ENCODE measurements around the gene PRSS57. TPM values are rescaled to one million over a fixed set of nuclear protein-coding genes. Genes with fewer than 3 reads are reported as not detected.

PRSS57 gene
- total and polyA plus RNA-seq, 2 of the 13 experiments (the other 11 are each of a cell fraction or from before 2014, with no cell fraction given): 0.12 TPM; not detected in 1

DNA sequence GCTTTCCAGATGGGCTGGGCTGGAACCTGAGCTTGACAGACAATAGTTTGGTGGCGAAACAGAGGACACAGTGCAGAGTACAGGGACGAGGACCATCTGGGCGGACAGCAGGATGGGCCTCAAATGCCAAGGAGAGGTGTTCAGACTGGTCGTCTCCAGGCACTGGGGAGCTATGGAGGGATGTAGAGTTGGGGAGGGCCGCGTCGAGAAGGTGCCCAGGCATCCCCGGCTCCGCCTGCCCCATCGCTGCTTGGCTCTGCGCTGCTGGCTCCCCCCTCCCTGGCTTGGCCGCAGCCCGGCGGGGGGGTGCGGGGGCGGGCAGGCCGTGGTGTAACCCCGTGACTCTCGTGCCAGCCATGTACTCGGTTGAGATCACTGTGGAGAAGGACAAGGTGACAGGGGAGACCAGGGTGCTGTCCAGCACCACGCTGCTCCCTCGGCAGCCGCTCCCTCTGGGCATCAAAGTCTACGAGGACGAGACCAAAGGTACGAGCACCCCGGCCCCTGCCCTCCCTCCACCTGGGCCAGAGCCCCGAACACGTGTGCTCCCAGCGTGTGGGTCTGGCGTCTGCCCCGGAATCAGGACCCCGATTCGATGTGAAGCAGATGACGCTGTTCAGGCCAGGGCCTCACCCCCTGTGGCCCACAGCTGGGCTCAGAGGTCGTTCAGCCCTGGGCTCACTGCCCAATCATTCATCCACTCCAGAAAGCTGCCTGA is 44.9 kb upstream of the PRSS57 start (continued):
- no peak for TF ChIP-seq TCF7 (IDR thresholded peaks at IDR 0.05; ENCODE audit: low read depth)
- TF ChIP-seq ZNF33B (CRISPR knock-in tag; IDR thresholded peaks at IDR 0.05): peak; percentile 92
- TF ChIP-seq SPEN (CRISPR knock-in tag; IDR thresholded peaks at IDR 0.05; ENCODE audit: low read depth): peak; percentile 78; the same call in 1 of the 2 replicates
- TF ChIP-seq, protein P1, sequence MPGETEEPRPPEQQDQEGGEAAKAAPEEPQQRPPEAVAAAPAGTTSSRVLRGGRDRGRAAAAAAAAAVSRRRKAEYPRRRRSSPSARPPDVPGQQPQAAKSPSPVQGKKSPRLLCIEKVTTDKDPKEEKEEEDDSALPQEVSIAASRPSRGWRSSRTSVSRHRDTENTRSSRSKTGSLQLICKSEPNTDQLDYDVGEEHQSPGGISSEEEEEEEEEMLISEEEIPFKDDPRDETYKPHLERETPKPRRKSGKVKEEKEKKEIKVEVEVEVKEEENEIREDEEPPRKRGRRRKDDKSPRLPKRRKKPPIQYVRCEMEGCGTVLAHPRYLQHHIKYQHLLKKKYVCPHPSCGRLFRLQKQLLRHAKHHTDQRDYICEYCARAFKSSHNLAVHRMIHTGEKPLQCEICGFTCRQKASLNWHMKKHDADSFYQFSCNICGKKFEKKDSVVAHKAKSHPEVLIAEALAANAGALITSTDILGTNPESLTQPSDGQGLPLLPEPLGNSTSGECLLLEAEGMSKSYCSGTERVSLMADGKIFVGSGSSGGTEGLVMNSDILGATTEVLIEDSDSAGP (CRISPR knock-in tag; IDR thresholded peaks at IDR 0.05; ENCODE audit: borderline replicate concordance): peak; percentile 80
- TF ChIP-seq SOX13 (IDR thresholded peaks at IDR 0.05): peak; percentile 96
- peak in 1 of 2 experiments; percentile 96; a peak in 2 of 4 replicates for TF ChIP-seq SOX13 (CRISPR knock-in tag; conservative IDR thresholded peaks at IDR 0.05 in 1 of 2, IDR thresholded peaks at IDR 0.05 in 1 of 2)
- no peak; the same call in 1 of the 2 replicates for TF ChIP-seq KAT7 (CRISPR knock-in tag; IDR thresholded peaks at IDR 0.05; ENCODE audit: borderline replicate concordance)
- 0 out of 2 replicates have a peak, but pooled peaks have one; percentile 45 for TF ChIP-seq GZF1 (CRISPR knock-in tag; IDR thresholded peaks at IDR 0.05)
- TF ChIP-seq, protein P2, sequence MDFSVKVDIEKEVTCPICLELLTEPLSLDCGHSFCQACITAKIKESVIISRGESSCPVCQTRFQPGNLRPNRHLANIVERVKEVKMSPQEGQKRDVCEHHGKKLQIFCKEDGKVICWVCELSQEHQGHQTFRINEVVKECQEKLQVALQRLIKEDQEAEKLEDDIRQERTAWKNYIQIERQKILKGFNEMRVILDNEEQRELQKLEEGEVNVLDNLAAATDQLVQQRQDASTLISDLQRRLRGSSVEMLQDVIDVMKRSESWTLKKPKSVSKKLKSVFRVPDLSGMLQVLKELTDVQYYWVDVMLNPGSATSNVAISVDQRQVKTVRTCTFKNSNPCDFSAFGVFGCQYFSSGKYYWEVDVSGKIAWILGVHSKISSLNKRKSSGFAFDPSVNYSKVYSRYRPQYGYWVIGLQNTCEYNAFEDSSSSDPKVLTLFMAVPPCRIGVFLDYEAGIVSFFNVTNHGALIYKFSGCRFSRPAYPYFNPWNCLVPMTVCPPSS (IDR thresholded peaks at IDR 0.05): no peak
- TF ChIP-seq, protein P3, sequence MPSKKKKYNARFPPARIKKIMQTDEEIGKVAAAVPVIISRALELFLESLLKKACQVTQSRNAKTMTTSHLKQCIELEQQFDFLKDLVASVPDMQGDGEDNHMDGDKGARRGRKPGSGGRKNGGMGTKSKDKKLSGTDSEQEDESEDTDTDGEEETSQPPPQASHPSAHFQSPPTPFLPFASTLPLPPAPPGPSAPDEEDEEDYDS (CRISPR knock-in tag; IDR thresholded peaks at IDR 0.05): no peak; the same call in 1 of the 2 replicates
- peak; percentile 42; the same call in 1 of the 2 replicates for TF ChIP-seq ZNF121 (CRISPR knock-in tag; IDR thresholded peaks at IDR 0.05)
- TF ChIP-seq PRPF4 (IDR thresholded peaks at IDR 0.05; ENCODE audit: low read depth, low read length, poor library complexity, severe bottlenecking): no peak
- TF ChIP-seq ZFP62 (CRISPR knock-in tag; IDR thresholded peaks at IDR 0.05): no peak
- TF ChIP-seq ZNF768 (CRISPR knock-in tag; IDR thresholded peaks at IDR 0.05): no peak; the same call in 1 of the 2 replicates
- no peak for TF ChIP-seq FOXM1 (CRISPR knock-in tag; IDR thresholded peaks at IDR 0.05)
- no peak for TF ChIP-seq ZNF264 (CRISPR knock-in tag; IDR thresholded peaks at IDR 0.05)
- no peak for TF ChIP-seq FOSL2 (CRISPR knock-in tag; IDR thresholded peaks at IDR 0.05)
- peak; percentile 98 for TF ChIP-seq ARNTL (CRISPR knock-in tag; IDR thresholded peaks at IDR 0.05)
- no peak for TF ChIP-seq MZF1 (CRISPR knock-in tag; IDR thresholded peaks at IDR 0.05; ENCODE audit: borderline replicate concordance)
- TF ChIP-seq SOX6 (IDR thresholded peaks at IDR 0.05): no peak
- TF ChIP-seq SOX6 (CRISPR knock-in tag; IDR thresholded peaks at IDR 0.05): peak; percentile 97
- TF ChIP-seq, protein P4, sequence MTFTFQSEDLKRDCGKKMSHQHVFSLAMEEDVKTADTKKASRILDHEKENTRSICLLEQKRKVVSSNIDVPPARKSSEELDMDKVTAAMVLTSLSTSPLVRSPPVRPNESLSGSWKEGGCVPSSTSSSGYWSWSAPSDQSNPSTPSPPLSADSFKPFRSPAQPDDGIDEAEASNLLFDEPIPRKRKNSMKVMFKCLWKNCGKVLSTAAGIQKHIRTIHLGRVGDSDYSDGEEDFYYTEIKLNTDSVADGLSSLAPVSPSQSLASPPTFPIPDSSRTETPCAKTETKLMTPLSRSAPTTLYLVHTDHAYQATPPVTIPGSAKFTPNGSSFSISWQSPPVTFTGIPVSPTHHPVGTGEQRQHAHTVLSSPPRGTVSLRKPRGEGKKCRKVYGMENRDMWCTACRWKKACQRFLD (CRISPR knock-in tag; IDR thresholded peaks at IDR 0.05; ENCODE audit: borderline replicate concordance): peak; percentile 49; the same call in 1 of the 2 replicates
- 0 out of 2 replicates have a peak, but pooled peaks have one; percentile 73 for TF ChIP-seq ZNF333 (CRISPR knock-in tag; IDR thresholded peaks at IDR 0.05; ENCODE audit: borderline replicate concordance)
- 0 out of 2 replicates have a peak, but pooled peaks have one; percentile 21 for TF ChIP-seq MTF1 (CRISPR knock-in tag; IDR thresholded peaks at IDR 0.05)
- TF ChIP-seq ZSCAN20 (CRISPR knock-in tag; IDR thresholded peaks at IDR 0.05; ENCODE audit: borderline replicate concordance): no peak
- no peak for TF ChIP-seq RFXANK (CRISPR knock-in tag; IDR thresholded peaks at IDR 0.05)
- TF ChIP-seq ZNF382 (CRISPR knock-in tag; IDR thresholded peaks at IDR 0.05; ENCODE audit: borderline replicate concordance): no peak
- TF ChIP-seq U2AF2 (IDR thresholded peaks at IDR 0.05; ENCODE audit: low read depth, low read length): no peak

Measured in HepG2 (cell line).